ENCODE results near the gene IL18. TPM values are rescaled to one million over a fixed set of nuclear protein-coding genes. Genes with fewer than 3 reads are reported as not detected.

IL18 gene
- total and polyA plus RNA-seq, 2 experiments from 2014 or later = 0.28 to 1.7 TPM

DNA sequence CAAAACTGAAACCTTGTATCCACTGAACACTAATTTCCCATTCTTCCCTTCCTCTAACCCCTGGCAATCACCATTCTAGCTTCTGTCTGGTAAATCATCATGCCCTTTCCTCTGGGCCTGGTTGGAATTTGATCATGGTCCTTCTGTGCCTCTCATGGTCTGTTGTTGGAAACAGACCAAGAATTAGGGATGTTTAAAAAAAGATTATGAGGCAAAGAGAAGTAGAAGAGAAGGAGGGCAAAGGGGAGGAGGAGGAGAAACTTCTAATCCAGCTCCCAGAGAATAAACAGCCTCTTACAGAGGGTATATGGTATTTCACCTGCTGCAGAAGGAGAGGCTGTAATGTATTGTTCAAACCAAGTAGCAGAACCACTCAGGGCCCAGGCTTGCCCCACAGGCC, 22.0 kb upstream of the IL18 start (continued):
- TF ChIP-seq, protein P1, sequence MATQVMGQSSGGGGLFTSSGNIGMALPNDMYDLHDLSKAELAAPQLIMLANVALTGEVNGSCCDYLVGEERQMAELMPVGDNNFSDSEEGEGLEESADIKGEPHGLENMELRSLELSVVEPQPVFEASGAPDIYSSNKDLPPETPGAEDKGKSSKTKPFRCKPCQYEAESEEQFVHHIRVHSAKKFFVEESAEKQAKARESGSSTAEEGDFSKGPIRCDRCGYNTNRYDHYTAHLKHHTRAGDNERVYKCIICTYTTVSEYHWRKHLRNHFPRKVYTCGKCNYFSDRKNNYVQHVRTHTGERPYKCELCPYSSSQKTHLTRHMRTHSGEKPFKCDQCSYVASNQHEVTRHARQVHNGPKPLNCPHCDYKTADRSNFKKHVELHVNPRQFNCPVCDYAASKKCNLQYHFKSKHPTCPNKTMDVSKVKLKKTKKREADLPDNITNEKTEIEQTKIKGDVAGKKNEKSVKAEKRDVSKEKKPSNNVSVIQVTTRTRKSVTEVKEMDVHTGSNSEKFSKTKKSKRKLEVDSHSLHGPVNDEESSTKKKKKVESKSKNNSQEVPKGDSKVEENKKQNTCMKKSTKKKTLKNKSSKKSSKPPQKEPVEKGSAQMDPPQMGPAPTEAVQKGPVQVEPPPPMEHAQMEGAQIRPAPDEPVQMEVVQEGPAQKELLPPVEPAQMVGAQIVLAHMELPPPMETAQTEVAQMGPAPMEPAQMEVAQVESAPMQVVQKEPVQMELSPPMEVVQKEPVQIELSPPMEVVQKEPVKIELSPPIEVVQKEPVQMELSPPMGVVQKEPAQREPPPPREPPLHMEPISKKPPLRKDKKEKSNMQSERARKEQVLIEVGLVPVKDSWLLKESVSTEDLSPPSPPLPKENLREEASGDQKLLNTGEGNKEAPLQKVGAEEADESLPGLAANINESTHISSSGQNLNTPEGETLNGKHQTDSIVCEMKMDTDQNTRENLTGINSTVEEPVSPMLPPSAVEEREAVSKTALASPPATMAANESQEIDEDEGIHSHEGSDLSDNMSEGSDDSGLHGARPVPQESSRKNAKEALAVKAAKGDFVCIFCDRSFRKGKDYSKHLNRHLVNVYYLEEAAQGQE (IDR thresholded peaks at IDR 0.05; ENCODE audit: unreplicated experiment) = no peak
- no peak for TF ChIP-seq CREB1 (CRISPR knock-in tag; IDR thresholded peaks at IDR 0.05; ENCODE audit: low read depth)
- TF ChIP-seq, protein P2, sequence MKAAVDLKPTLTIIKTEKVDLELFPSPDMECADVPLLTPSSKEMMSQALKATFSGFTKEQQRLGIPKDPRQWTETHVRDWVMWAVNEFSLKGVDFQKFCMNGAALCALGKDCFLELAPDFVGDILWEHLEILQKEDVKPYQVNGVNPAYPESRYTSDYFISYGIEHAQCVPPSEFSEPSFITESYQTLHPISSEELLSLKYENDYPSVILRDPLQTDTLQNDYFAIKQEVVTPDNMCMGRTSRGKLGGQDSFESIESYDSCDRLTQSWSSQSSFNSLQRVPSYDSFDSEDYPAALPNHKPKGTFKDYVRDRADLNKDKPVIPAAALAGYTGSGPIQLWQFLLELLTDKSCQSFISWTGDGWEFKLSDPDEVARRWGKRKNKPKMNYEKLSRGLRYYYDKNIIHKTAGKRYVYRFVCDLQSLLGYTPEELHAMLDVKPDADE (IDR thresholded peaks at IDR 0.05) = no peak
- TF ChIP-seq EZH2phosphoT487 (IDR thresholded peaks at IDR 0.05; ENCODE audit: unreplicated experiment) = no peak
- no peak for TF ChIP-seq NANOG (IDR thresholded peaks at IDR 0.05; ENCODE audit: borderline replicate concordance)
- TF ChIP-seq, protein P3, sequence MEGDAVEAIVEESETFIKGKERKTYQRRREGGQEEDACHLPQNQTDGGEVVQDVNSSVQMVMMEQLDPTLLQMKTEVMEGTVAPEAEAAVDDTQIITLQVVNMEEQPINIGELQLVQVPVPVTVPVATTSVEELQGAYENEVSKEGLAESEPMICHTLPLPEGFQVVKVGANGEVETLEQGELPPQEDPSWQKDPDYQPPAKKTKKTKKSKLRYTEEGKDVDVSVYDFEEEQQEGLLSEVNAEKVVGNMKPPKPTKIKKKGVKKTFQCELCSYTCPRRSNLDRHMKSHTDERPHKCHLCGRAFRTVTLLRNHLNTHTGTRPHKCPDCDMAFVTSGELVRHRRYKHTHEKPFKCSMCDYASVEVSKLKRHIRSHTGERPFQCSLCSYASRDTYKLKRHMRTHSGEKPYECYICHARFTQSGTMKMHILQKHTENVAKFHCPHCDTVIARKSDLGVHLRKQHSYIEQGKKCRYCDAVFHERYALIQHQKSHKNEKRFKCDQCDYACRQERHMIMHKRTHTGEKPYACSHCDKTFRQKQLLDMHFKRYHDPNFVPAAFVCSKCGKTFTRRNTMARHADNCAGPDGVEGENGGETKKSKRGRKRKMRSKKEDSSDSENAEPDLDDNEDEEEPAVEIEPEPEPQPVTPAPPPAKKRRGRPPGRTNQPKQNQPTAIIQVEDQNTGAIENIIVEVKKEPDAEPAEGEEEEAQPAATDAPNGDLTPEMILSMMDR (conservative IDR thresholded peaks at IDR 0.05; ENCODE audit: low read depth in 2 of 2) = no peak
- no peak for TF ChIP-seq ZNF331 (CRISPR knock-in tag; IDR thresholded peaks at IDR 0.05; ENCODE audit: low read depth)

DNA sequence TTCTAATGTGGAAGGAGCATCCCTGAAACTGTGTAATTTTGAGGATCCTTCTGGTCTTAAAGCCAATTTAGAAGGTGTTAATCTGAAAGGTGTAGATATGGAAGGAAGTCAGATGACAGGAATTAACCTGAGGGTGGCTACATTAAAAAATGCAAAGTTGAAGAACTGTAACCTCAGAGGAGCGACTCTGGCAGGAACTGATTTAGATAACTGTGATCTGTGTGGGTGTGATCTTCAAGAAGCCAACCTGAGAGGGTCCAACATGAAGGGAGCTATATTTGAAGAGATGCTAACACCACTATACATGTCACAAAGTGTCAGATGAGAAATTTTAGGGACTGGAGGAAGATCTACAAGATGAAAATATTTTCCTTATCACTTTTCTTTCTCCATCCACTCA, 19.0 kb upstream of the IL18 start:
- Mint-ChIP-seq H3K4me3 (no peak overlapping the region), H3K36me3 (ENCODE audit: low read depth) (no peaks in the 10 kb centered on the region; the same call in 2 of the 3 replicates), H3K27ac (no peak overlapping the region), H3K4me1 (peaks cover 3% of the 10 kb centered on the region; the same call in 2 of the 3 replicates), H3K27me3 (ENCODE audit: insufficient read depth, low read depth, poor library complexity) (peaks cover 1% of the 10 kb centered on the region), H3K9me3 (no peaks in the 10 kb centered on the region)
- no peaks in the 10 kb centered on the region for H4K20me1 ChIP-seq (replicated peaks; ENCODE audit: insufficient read depth)
- no peak overlapping the region for H3K4me3 ChIP-seq
- no peak overlapping the region for H3K4me2 ChIP-seq
- no peak for ATAC-seq
- no peaks in the 10 kb centered on the region for H3K79me2 ChIP-seq (replicated peaks; ENCODE audit: insufficient read depth)
- no peaks in the 10 kb centered on the region for H3F3A ChIP-seq (replicated peaks; ENCODE audit: low read depth)
- no peak for DNase-seq (ENCODE audit: low spot score)
- H3K9me2 ChIP-seq (ENCODE audit: insufficient read depth) = no peaks in the 10 kb centered on the region
- H3K27ac ChIP-seq (ENCODE audit: low read depth) = no peak overlapping the region
- H2AFZ ChIP-seq = no peak overlapping the region
- no peaks in the 10 kb centered on the region for H3K27me3 ChIP-seq (ENCODE audit: insufficient read depth)
- H3K4me1 ChIP-seq (ENCODE audit: insufficient read depth) = peaks cover 5% of the 10 kb centered on the region; the same call in 1 of the 2 replicates
- no peaks in the 10 kb centered on the region for H3K36me3 ChIP-seq (ENCODE audit: insufficient read depth)
- TF ChIP-seq, protein P3 (conservative IDR thresholded peaks at IDR 0.05; ENCODE audit: low read depth in 2 of 2) = no peak
- no peak for TF ChIP-seq EZH2phosphoT487 (IDR thresholded peaks at IDR 0.05; ENCODE audit: unreplicated experiment)
- TF ChIP-seq STAT1 (IDR thresholded peaks at IDR 0.05; ENCODE audit: unreplicated experiment) = no peak
- TF ChIP-seq, protein P1 (IDR thresholded peaks at IDR 0.05; ENCODE audit: unreplicated experiment) = no peak
- no peak for TF ChIP-seq EZH2 (IDR thresholded peaks at IDR 0.05; ENCODE audit: low read depth, unreplicated experiment)
- no peak for TF ChIP-seq ZNF331 (CRISPR knock-in tag; IDR thresholded peaks at IDR 0.05; ENCODE audit: low read depth)

Data from GM23338 (cell line).